Sciatic nerve (tissue), 2 donors: ENCODE data around the gene APOL2. TPM values are rescaled to one million over a fixed set of nuclear protein-coding genes. Genes with fewer than 3 reads are reported as not detected.
"Not testable (repeated sequence)": the region's sequence is repeated elsewhere in the genome, so short reads cannot be mapped to it uniquely, and the experiment has no call there.

Source experiments
- ATAC-seq: fragments of 200-7000 bp; cut with Tn5 transposase; one replicate; pipeline ENCODE4 v1.9.1; 2020; ENCODE audit warnings: mild to moderate bottlenecking, moderate library complexity
- DNase-seq: peaks from one replicate; pipeline ENCODE4 v3.0.0-alpha.2; 2020; ENCODE audit warnings: low spot score
- intact Hi-C: fragments of 100-400 bp; cut with DNase I; formaldehyde crosslinking; loops from one replicate; pipeline ENCODE4 v1.14.2; 2022
- total RNA-seq: library from RNA; stranded (reverse); fragmentation: NEBNext Ultra II Directional; extraction: Animal tissue kit (Norgen Biotek cat#: 25700); gene quantifications from one replicate; pipeline ENCODE4 v1.2.1, GENCODE V29; 2021
- donor health status: DM: no; HTN: no; CAD: no.
- donor health status: DM: no; HTN: no; CAD: no.

The APOL2 gene
- total RNA-seq, 1 donor from 2014 or later = 65.8 TPM

GRCh38 chr22:36206255-36206654, 33.1 kb downstream of the APOL2 start:
- DNase-seq (no peak), ATAC-seq (no peak)
- intact Hi-C loops = no loop called here

- intact Hi-C loops, DNase-seq, ATAC-seq: not testable (repeated sequence)
These were observed 33.8 kb downstream of the APOL2 start for GRCh38 chr22:36205573-36205972.

GRCh38 chr22:36204632-36205015, 34.7 kb downstream of the APOL2 start:
- intact Hi-C loops = no loop called here

GRCh38 chr22:36204001-36204631, 35.2 kb downstream of the APOL2 start:
- intact Hi-C loops = no loop called here
- no peak for ATAC-seq
- no peak for DNase-seq

More at GRCh38 chr22:36204632-36205015, 34.7 kb downstream of the APOL2 start:
- no peak for DNase-seq
- ATAC-seq = no peak

GRCh38 chr22:36203441-36203840, 35.9 kb downstream of the APOL2 start:
- ATAC-seq, intact Hi-C loops, DNase-seq: not testable (repeated sequence)

- DNase-seq, intact Hi-C loops, ATAC-seq: not testable (repeated sequence)
These were observed 36.4 kb downstream of the APOL2 start for GRCh38 chr22:36202906-36203305.

GRCh38 chr22:36201630-36202319, 37.6 kb downstream of the APOL2 start, which contains the start of gene APOL4:
TSS of gene APOL4 (minus strand) at chr22:36201809. CDS start at chr22:36201734, 75 bp downstream.
- DNase-seq (peak; percentile 88), ATAC-seq (peak; percentile 89)
- intact Hi-C loops = no loop called here

- intact Hi-C loops = not testable (repeated sequence)
These were observed 38.3 kb downstream of the APOL2 start for GRCh38 chr22:36201025-36201424.

GRCh38 chr22:36199001-36199551, 40.3 kb downstream of the APOL2 start:
- intact Hi-C loops = loop anchor here (5.0 kb wide), 1 partner anchor 88 kb away; no protein-coding TSS in a partner anchor
- ATAC-seq = no peak
- no peak for DNase-seq

More at GRCh38 chr22:36201025-36201424, 38.3 kb downstream of the APOL2 start:
- not testable (repeated sequence) for DNase-seq
- ATAC-seq = peak; percentile 31

GRCh38 chr22:36198536-36198935, 40.8 kb downstream of the APOL2 start:
- DNase-seq (no peak), ATAC-seq (no peak)
- intact Hi-C loops = loop anchor here (5.0 kb wide), 1 partner anchor 89 kb away; no protein-coding TSS in a partner anchor

- DNase-seq (no peak), ATAC-seq (peak; percentile 64)
- intact Hi-C loops = loop anchor here (5.0 kb wide), 1 partner anchor 90 kb away; no protein-coding TSS in a partner anchor
These were observed 41.7 kb downstream of the APOL2 start for GRCh38 chr22:36197514-36198146.

GRCh38 chr22:36197065-36197440, 42.3 kb downstream of the APOL2 start:
- no peak for DNase-seq
- peak; percentile 62 for ATAC-seq
- intact Hi-C loops = loop anchor here (5.0 kb wide), 1 partner anchor 90 kb away; no protein-coding TSS in a partner anchor

- intact Hi-C loops = loop anchor here (5.0 kb wide), 1 partner anchor 91 kb away; no protein-coding TSS in a partner anchor
- DNase-seq = no peak
- ATAC-seq = no peak
These were observed 42.9 kb downstream of the APOL2 start for GRCh38 chr22:36196254-36197064.

GRCh38 chr22:36194971-36195370, 44.4 kb downstream of the APOL2 start:
- DNase-seq = peak; percentile 77
- ATAC-seq = peak; percentile 60
- intact Hi-C loops = loop anchor here (5.0 kb wide), 1 partner anchor 92 kb away; no protein-coding TSS in a partner anchor

GRCh38 chr22:36194385-36194784, 44.9 kb downstream of the APOL2 start:
- intact Hi-C loops = no loop called here
- DNase-seq = no peak
- no peak for ATAC-seq

GRCh38 chr22:36193577-36193976, 45.8 kb downstream of the APOL2 start:
- DNase-seq = no peak
- intact Hi-C loops = no loop called here
- ATAC-seq = no peak

GRCh38 chr22:36193171-36193570, 46.2 kb downstream of the APOL2 start:
- intact Hi-C loops = no loop called here

GRCh38 chr22:36192542-36192941, 46.8 kb downstream of the APOL2 start:
- ATAC-seq = no peak
- intact Hi-C loops = no loop called here

More at GRCh38 chr22:36193171-36193570, 46.2 kb downstream of the APOL2 start:
- DNase-seq (no peak), ATAC-seq (no peak)

More at GRCh38 chr22:36192542-36192941, 46.8 kb downstream of the APOL2 start:
- DNase-seq = no peak
